Ovary (tissue), 9 donors: ENCODE measurements around the gene GPHN. TPM values are rescaled to one million over a fixed set of nuclear protein-coding genes. Genes with fewer than 3 reads are reported as not detected.

Experiments used
- DNase-seq, 5 donors: peaks; one replicate each; pipeline ENCODE4 v3.0.0-alpha.2; 2019 to 2020
- H3K27ac ChIP-seq, 2 donors: fragments of 200-600 bp; one replicate each; pipeline versions ENCODE4 v1.5.1 to v1.8.0; 2019 to 2022
- H3K27me3 ChIP-seq: fragments of 200-600 bp; one replicate; pipeline ENCODE4 v1.8.0; 2022
- H3K36me3 ChIP-seq: fragments of 200-600 bp; sonication (generic); one replicate; pipeline ENCODE4 v1.5.1; 2019
- H3K4me1 ChIP-seq: one replicate; pipeline ENCODE4 v1.8.1; 2013; ENCODE audit warnings: mild to moderate bottlenecking, moderate library complexity; ENCODE audit not compliant: insufficient read depth
- H3K4me3 ChIP-seq: fragments of 200-600 bp; sonication (generic); one replicate; pipeline ENCODE4 v1.5.1; 2017
- H3K9me3 ChIP-seq, 2 donors: fragments of 200-600 bp in 1 of 2; sonication (generic) in 1 of 2; one replicate each; pipeline versions ENCODE4 v1.5.1 to v1.8.1; 2013 to 2019; ENCODE audit warnings: mild to moderate bottlenecking in 1 of 2, moderate library complexity in 1 of 2
- EP300 ChIP-seq: sonication (generic); formaldehyde crosslinking; IDR thresholded peaks from one replicate; pipeline ENCODE4 v1.6.1; 2017; ENCODE audit warnings: antibody characterized with exemption
- POLR2A ChIP-seq: fragments of 450-650 bp; IDR thresholded peaks from one replicate; pipeline ENCODE4 v1.6.1; 2017; ENCODE audit warnings: antibody characterized with exemption, mild to moderate bottlenecking, moderate library complexity
- WGBS, 3 donors: extraction: QIAGEN DNeasy Blood & Tissue Kit in 1 of 3; methylation state at CpG; one replicate each; pipeline versions ENCODE4 v1.1.5 to v1.1.7; 2013 to 2017; 5-methylcytosine and 5-hydroxymethylcytosine counted together
- intact Hi-C, 4 donors: fragments of 100-400 bp; cut with DNase I; formaldehyde crosslinking; loops; one replicate each; pipeline versions ENCODE4 v1.11.0 to v1.15.1; 2022 to 2023
- polyA plus RNA-seq, 2 donors: library from polyadenylated mRNA; stranded (reverse); fragments of 200-250 nt in 1 of 2; fragments of 350-450 nt in 1 of 2; fragmentation: Illumina TruSeq in 1 of 2; extraction: RNeasy Lipid Tissue Mini Kit (QIAGEN cat#74804) in 1 of 2; gene quantifications; one replicate each; pipeline ENCODE4 v1.2.3, GENCODE V29; 2013 to 2014
- total RNA-seq, 7 donors: library from RNA; depleted of rRNA in 2 of 7; stranded (reverse); fragments of >200 nt in 2 of 7; fragmentation: NEBNext Ultra II Directional in 3 of 7; extraction: Animal tissue kit (Norgen Biotek cat#: 25700) in 3 of 7; gene quantifications; one replicate each; pipeline versions ENCODE4 v1.1.0 to v1.2.4, GENCODE V29; 2016 to 2023
- TF ChIP-seq, protein P1 (sequence below), 3 donors: fragments of 450-650 bp in 2 of 3; fragments of 200-600 bp in 1 of 3; IDR thresholded peaks; one replicate each; pipeline versions ENCODE4 v1.5.1 to v1.8.0; 2016 to 2022; ENCODE audit warnings: antibody characterized with exemption in 3 of 3, mild to moderate bottlenecking in 1 of 3
- donor health status: DM: no; HTN: no; CAD: no; lungs with moderate emphysema.
- donor health status: DM: no; HTN: no; CAD: no.
- donor health status: Bipolar disorder and iron deficiency.
- donor health status: DM: yes; HTN: yes; CAD: no.
- donor health status: DM: no; HTN: no; CAD: no.
- donor health status: DM: yes; HTN: yes; CAD: no.

GPHN gene
- total and polyA plus RNA-seq, 9 donors, result 8.3 to 44.9 (median 20.3) TPM

DNA sequence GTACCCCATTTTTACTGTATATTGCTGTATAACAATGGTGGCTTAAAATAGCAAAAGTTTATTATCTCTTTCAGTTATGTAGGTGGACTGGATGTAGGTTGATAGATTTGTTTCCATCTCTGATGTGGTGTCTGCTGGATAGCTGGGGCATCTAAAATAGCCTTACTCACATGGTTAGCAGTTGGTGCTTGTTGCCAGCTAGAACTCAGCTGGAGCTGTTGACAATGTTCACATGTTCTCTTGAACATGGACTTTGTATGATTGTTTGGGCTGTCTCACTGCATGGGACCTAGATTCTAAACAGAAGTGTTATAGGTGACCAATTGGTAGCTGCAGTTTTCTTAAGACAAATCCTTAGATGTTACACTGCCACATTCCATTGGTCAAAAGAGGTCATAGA is 126.9 kb downstream of the GPHN start:
- H3K36me3 ChIP-seq, result no peaks in the 10 kb centered on the region
- no peak overlapping the region for H3K4me3 ChIP-seq
- TF ChIP-seq POLR2A (no peak), EP300 (no peak)
- TF ChIP-seq, protein P1, sequence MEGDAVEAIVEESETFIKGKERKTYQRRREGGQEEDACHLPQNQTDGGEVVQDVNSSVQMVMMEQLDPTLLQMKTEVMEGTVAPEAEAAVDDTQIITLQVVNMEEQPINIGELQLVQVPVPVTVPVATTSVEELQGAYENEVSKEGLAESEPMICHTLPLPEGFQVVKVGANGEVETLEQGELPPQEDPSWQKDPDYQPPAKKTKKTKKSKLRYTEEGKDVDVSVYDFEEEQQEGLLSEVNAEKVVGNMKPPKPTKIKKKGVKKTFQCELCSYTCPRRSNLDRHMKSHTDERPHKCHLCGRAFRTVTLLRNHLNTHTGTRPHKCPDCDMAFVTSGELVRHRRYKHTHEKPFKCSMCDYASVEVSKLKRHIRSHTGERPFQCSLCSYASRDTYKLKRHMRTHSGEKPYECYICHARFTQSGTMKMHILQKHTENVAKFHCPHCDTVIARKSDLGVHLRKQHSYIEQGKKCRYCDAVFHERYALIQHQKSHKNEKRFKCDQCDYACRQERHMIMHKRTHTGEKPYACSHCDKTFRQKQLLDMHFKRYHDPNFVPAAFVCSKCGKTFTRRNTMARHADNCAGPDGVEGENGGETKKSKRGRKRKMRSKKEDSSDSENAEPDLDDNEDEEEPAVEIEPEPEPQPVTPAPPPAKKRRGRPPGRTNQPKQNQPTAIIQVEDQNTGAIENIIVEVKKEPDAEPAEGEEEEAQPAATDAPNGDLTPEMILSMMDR (IDR thresholded peaks at IDR 0.05), result no peak
- no peaks in the 10 kb centered on the region for H3K27me3 ChIP-seq
- DNase-seq, result no peak
- intact Hi-C loops, result loop anchor here in 1 of 4 donors (5.0 kb wide), 1 partner anchor 887 kb away; no protein-coding TSS in a partner anchor
- no peaks in the 10 kb centered on the region for H3K9me3 ChIP-seq
- peaks cover 2% of the 10 kb centered on the region for H3K4me1 ChIP-seq
- no peak overlapping the region for H3K27ac ChIP-seq

DNA sequence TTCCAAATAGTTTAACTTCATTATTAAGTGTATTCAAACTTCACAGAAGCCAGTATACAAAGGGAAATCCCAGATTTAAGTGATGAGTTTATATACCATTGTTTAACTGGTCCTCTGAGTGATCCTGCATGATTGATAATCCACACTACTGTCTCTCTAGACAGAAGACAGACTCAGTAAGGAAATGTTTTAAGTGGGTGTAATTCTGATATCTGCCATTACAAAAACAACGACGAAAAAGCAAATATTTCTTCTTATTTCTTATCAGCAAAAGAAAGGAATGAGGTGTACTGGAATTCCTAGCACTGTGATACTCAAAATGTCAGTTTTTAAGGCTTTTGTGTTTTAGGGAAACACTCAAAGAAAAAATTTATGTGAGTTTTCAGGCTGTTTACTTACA is 127.5 kb downstream of the GPHN start:
- Histone ChIP-seq H3K27me3 (no peaks in the 10 kb centered on the region), H3K4me1 (peaks cover 2% of the 10 kb centered on the region), H3K36me3 (no peaks in the 10 kb centered on the region), H3K4me3 (no peak overlapping the region), H3K27ac (no peak overlapping the region), H3K9me3 (no peaks in the 10 kb centered on the region)
- intact Hi-C loops, result no loop called here
- WGBS, 3 donors, result 7 to 15% (median 8%) methylated on average over 2 of the region's 2 CpGs
- DNase-seq, result no peak
- TF ChIP-seq POLR2A (no peak), EP300 (no peak)
- TF ChIP-seq, protein P1 (IDR thresholded peaks at IDR 0.05), result no peak

DNA sequence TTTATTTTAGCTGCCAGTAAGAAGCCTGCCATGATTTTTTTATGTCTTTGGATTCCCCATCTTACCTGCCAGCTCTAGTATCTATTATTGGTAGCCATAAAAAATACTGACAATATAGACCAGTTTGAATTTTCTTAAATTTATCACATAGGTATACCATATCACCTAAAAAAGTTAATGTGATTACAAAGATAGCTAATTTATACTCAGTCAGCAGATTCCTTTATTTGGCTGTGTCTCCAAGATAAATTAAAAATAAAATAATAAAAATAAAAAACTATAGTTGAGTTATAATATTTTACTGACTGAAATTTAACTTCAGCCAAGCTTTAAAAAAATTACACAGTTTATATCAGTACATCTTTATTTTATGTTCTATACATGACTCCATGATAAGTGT is 128.3 kb downstream of the GPHN start:
- Histone ChIP-seq H3K36me3 (no peaks in the 10 kb centered on the region), H3K9me3 (no peaks in the 10 kb centered on the region), H3K4me1 (peaks cover 2% of the 10 kb centered on the region), H3K27ac (no peak overlapping the region), H3K27me3 (no peaks in the 10 kb centered on the region), H3K4me3 (no peak overlapping the region)
- TF ChIP-seq, protein P1 (IDR thresholded peaks at IDR 0.05), result no peak
- TF ChIP-seq POLR2A (no peak), EP300 (no peak)
- DNase-seq, result no peak
- intact Hi-C loops, result no loop called here

DNA sequence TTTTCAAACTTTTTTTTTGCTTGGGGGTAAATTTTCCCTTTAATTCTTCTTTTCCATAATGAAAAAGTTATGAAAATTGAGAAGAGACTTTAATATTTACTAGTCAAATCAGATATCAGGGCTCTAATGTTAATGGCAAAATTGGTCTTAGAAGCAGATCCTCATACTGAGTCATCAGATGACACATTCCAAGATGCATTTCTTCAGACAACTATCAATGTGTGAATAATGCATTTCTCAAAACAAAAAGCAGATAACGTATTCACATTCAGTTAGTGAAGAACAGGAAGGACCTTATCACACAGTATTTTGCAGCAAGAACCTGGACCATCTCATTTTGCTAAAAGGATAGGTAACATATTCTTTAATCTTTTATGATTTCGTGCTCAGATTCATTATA is 130.7 kb downstream of the GPHN start:
- TF ChIP-seq, protein P1 (IDR thresholded peaks at IDR 0.05), result no peak
- Histone ChIP-seq H3K9me3 (no peaks in the 10 kb centered on the region), H3K4me1 (peaks cover 2% of the 10 kb centered on the region), H3K27ac (no peak overlapping the region), H3K27me3 (no peaks in the 10 kb centered on the region), H3K36me3 (no peaks in the 10 kb centered on the region), H3K4me3 (no peak overlapping the region)
- no peak for DNase-seq
- intact Hi-C loops, result no loop called here
- 86 to 90% (median 87%) methylated on average over 2 of the region's 2 CpGs for WGBS, 3 donors
